Keratinocyte (primary cell): Measurements from ENCODE around the gene CSRNP2. TPM values are rescaled to one million over a fixed set of nuclear protein-coding genes. Genes with fewer than 3 reads are reported as not detected.

Source experiments
- DNase-seq: peaks from one replicate; pipeline ENCODE4 v3.0.0-alpha.2; 2011; ENCODE audit warnings: low read depth, missing footprints, low spot score
- FAIRE-seq: peaks from 2 replicates; lab custom pipeline; 2011; peaks lifted over from hg19 to GRCh38; lab: Jason Lieb, UNC
- H2AFZ ChIP-seq: 2 replicates; pipeline ENCODE4 v1.6.0; 2012; ENCODE audit warnings: low read length, control low read depth, inconsistent platforms; ENCODE audit not compliant: control insufficient read depth
- H3K27ac ChIP-seq: 2 replicates; pipeline ENCODE4 v1.5.1; 2011; ENCODE audit warnings: low read length; ENCODE audit not compliant: control insufficient read depth, insufficient read depth
- H3K27me3 ChIP-seq: 3 replicates; pipeline ENCODE4 v1.6.0; 2011; ENCODE audit warnings: low read length; ENCODE audit not compliant: control insufficient read depth, insufficient read depth; ENCODE audit errors: extremely low read depth
- H3K36me3 ChIP-seq, 2 experiments: 2 replicates in 1 of 2; 3 replicates in 1 of 2; pipeline ENCODE4 v1.5.1; 2011; ENCODE audit warnings: low read length in 2 of 2, mild to moderate bottlenecking in 1 of 2; ENCODE audit not compliant: control insufficient read depth in 2 of 2, insufficient read depth in 2 of 2; ENCODE audit errors: extremely low read depth in 1 of 2
- H3K4me1 ChIP-seq: 3 replicates; pipeline ENCODE4 v1.5.1; 2011; ENCODE audit warnings: low read length; ENCODE audit not compliant: control insufficient read depth, insufficient read depth; ENCODE audit errors: extremely low read depth
- H3K4me2 ChIP-seq: 3 replicates; pipeline ENCODE4 v1.6.0; 2011; ENCODE audit warnings: low read depth, low read length; ENCODE audit not compliant: control insufficient read depth, insufficient read depth; ENCODE audit errors: extremely low read depth
- H3K4me3 ChIP-seq, 3 experiments: fragments of 200-600 bp in 1 of 3; sonication (generic) in 1 of 3; 2 replicates in 2 of 3; 3 replicates in 1 of 3; pipeline ENCODE4 v1.5.1; 2011 to 2016; ENCODE audit warnings: low read length in 3 of 3, mild to moderate bottlenecking in 3 of 3, control low read depth in 2 of 3, inconsistent platforms in 1 of 3, low read depth in 1 of 3, mixed read lengths in 1 of 3, mixed run types in 1 of 3, moderate library complexity in 1 of 3; ENCODE audit not compliant: control insufficient read depth in 2 of 3, insufficient read depth in 2 of 3; ENCODE audit errors: extremely low read depth in 1 of 3
- H3K79me2 ChIP-seq: 2 replicates; pipeline ENCODE4 v1.6.0; 2012; ENCODE audit warnings: low read length; ENCODE audit not compliant: control insufficient read depth, insufficient read depth
- H3K9ac ChIP-seq: 3 replicates; pipeline ENCODE4 v1.6.0; 2011; ENCODE audit warnings: low read length; ENCODE audit not compliant: control insufficient read depth, insufficient read depth; ENCODE audit errors: extremely low read depth
- H3K9me1 ChIP-seq: 3 replicates; pipeline ENCODE4 v1.6.0; 2011; ENCODE audit warnings: low read length; ENCODE audit not compliant: control insufficient read depth, insufficient read depth; ENCODE audit errors: extremely low read depth
- H3K9me3 ChIP-seq: 2 replicates; pipeline ENCODE4 v1.5.1; 2012; ENCODE audit warnings: low read depth, low read length; ENCODE audit not compliant: control insufficient read depth
- H4K20me1 ChIP-seq: 3 replicates; pipeline ENCODE4 v1.6.0; 2011; ENCODE audit warnings: low read length; ENCODE audit not compliant: control insufficient read depth, insufficient read depth; ENCODE audit errors: extremely low read depth
- EZH2 ChIP-seq: IDR thresholded peaks from one replicate; pipeline ENCODE4 v1.6.1; 2012; ENCODE audit warnings: inconsistent platforms, mild to moderate bottlenecking, low read length, moderate library complexity
- dilution Hi-C: fragments of 300-500 bp; cut with MboI; formaldehyde crosslinking; loops from one replicate; pipeline ENCODE4 v1.7.0; 2020; ENCODE audit warnings: low sequenced_read_pairs; ENCODE audit not compliant: extremely low pct_ligation_motif_present
- polyA plus RNA-seq, 5 experiments: library from polyadenylated mRNA; depleted of rRNA in 3 of 5; stranded (reverse) in 3 of 5; stranded (forward) in 1 of 5; unstranded in 1 of 5; fragments of >200 nt; gene quantifications; 1 replicate in 1 of 5; 2 replicates in 3 of 5; 3 replicates in 1 of 5; pipeline versions ENCODE4 v1.2.1 to v1.2.3, GENCODE V29; 2011 to 2012; ENCODE audit warnings: missing spikeins in 2 of 5, low read depth in 1 of 5, low replicate concordance in 1 of 5
- TF ChIP-seq, protein P1 (sequence below), 3 experiments: IDR thresholded peaks in 1 of 3; conservative IDR thresholded peaks in 1 of 3; optimal IDR thresholded peaks in 1 of 3; 2 replicates in 2 of 3; 3 replicates in 1 of 3; pipeline versions ENCODE3 to v1.5.1; 2011; ENCODE audit warnings: low read length in 3 of 3, mild to moderate bottlenecking in 3 of 3, moderate library complexity in 2 of 3, control low read depth in 1 of 3, inconsistent platforms in 1 of 3; ENCODE audit not compliant: insufficient read depth in 2 of 3; ENCODE audit errors: extremely low read depth in 1 of 3

CSRNP2 gene
- polyA plus RNA-seq, 1 donor (not counting 4 experiments of a cell fraction or from before 2014, with no cell fraction given): 18.4 TPM

GRCh38 chr12:51020448-51021182 is 62.8 kb downstream of the CSRNP2 start:
- no peak for FAIRE-seq
- no peak for DNase-seq
- H3K27ac ChIP-seq: no peak overlapping the region
- no peak overlapping the region for H2AFZ ChIP-seq
- peaks cover 66% of the 10 kb centered on the region for H3K79me2 ChIP-seq
- H4K20me1 ChIP-seq: no peaks in the 10 kb centered on the region
- H3K27me3 ChIP-seq: no peaks in the 10 kb centered on the region
- dilution Hi-C loops: no loop called here
- H3K9me1 ChIP-seq: no peaks in the 10 kb centered on the region
- H3K9me3 ChIP-seq: no peaks in the 10 kb centered on the region
- H3K36me3 ChIP-seq: no peaks in the 10 kb centered on the region
- H3K4me2 ChIP-seq: no peak overlapping the region
- H3K9ac ChIP-seq: no peak overlapping the region
- H3K4me1 ChIP-seq: peaks cover 7% of the 10 kb centered on the region
- no peak overlapping the region for H3K4me3 ChIP-seq
- no peak for TF ChIP-seq EZH2
- TF ChIP-seq, protein P1, sequence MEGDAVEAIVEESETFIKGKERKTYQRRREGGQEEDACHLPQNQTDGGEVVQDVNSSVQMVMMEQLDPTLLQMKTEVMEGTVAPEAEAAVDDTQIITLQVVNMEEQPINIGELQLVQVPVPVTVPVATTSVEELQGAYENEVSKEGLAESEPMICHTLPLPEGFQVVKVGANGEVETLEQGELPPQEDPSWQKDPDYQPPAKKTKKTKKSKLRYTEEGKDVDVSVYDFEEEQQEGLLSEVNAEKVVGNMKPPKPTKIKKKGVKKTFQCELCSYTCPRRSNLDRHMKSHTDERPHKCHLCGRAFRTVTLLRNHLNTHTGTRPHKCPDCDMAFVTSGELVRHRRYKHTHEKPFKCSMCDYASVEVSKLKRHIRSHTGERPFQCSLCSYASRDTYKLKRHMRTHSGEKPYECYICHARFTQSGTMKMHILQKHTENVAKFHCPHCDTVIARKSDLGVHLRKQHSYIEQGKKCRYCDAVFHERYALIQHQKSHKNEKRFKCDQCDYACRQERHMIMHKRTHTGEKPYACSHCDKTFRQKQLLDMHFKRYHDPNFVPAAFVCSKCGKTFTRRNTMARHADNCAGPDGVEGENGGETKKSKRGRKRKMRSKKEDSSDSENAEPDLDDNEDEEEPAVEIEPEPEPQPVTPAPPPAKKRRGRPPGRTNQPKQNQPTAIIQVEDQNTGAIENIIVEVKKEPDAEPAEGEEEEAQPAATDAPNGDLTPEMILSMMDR (optimal IDR thresholded peaks at IDR 0.05 in 1 of 3, IDR thresholded peaks at IDR 0.05 in 1 of 3, conservative IDR thresholded peaks at IDR 0.05 in 1 of 3; ENCODE audit: extremely low read depth in 1 of 3, insufficient read depth in 2 of 3, low read length in 3 of 3): no peak

GRCh38 chr12:51019927-51020326 is 63.5 kb downstream of the CSRNP2 start:
- TF ChIP-seq, protein P1 (optimal IDR thresholded peaks at IDR 0.05 in 1 of 3, IDR thresholded peaks at IDR 0.05 in 1 of 3, conservative IDR thresholded peaks at IDR 0.05 in 1 of 3; ENCODE audit: extremely low read depth in 1 of 3, insufficient read depth in 2 of 3, low read length in 3 of 3): no peak
- no peak for TF ChIP-seq EZH2
- Histone ChIP-seq H3K9ac (no peak overlapping the region), H3K9me3 (no peaks in the 10 kb centered on the region), H3K27ac (no peak overlapping the region), H3K4me1 (peaks cover 7% of the 10 kb centered on the region), H4K20me1 (no peaks in the 10 kb centered on the region), H3K27me3 (no peaks in the 10 kb centered on the region), H3K79me2 (peaks cover 65% of the 10 kb centered on the region), H3K4me2 (no peak overlapping the region), H2AFZ (no peak overlapping the region), H3K4me3 (no peak overlapping the region), H3K36me3 (no peaks in the 10 kb centered on the region), H3K9me1 (no peaks in the 10 kb centered on the region)
- DNase-seq (no peak), FAIRE-seq (no peak)
- dilution Hi-C loops: no loop called here
